GM12875 (cell line): Measurements from ENCODE around the gene OTOP2.
"Not testable (repeated sequence)": the region's sequence is repeated elsewhere in the genome, so short reads cannot be mapped to it uniquely, and the experiment has no call there.

Experiments used
- H3K4me3 ChIP-seq: one replicate; pipeline ENCODE4 v1.5.1; 2011; ENCODE audit warnings: low read depth, low read length, control low read depth
- CTCF ChIP-seq: IDR thresholded peaks from 2 replicates; pipeline ENCODE4 v1.5.1; 2011; ENCODE audit warnings: low read depth, mild to moderate bottlenecking, control low read depth, inconsistent platforms, low read length, moderate library complexity, borderline replicate concordance; ENCODE audit not compliant: insufficient read depth

Gene OTOP2

DNA sequence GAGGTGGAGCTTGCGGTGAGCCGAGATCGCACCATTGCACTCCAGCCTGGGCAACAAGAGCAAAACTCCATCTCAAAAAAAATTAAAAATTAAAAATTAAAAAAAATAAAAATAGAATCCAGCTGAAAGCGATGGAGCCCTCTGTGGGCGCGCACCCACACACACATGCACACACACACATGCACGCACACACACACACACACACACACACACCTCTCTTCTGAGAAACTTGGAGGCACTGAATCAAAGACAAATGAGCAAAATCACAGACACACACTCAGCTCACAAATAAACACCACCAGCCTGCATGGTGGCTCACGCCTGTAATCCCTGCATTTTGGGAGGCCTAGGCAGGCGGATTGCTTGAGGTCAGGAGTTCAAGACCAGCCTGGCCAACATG is 21.0 kb upstream of the OTOP2 start:
- TF ChIP-seq CTCF = no peak
- H3K4me3 ChIP-seq = no peak overlapping the region

DNA sequence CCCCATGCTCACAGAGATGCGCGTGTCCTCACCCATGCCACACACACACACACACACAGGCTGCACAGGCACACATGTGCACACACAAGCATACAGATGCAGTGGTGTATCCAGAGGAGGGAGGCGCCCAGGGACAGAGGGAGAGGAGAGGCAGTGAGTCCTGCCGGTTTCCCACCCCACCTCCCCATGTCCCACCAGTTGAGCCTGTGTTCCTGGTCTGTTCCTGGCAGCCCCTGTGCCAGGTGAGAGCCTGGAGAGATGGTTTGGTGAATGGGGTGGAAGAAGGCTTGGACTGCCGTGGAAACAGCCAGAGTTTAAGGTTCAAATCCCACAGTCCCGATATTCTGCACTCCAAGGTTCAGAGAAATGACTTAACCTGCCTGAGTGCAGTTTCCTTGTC is 20.4 kb upstream of the OTOP2 start:
- no peak overlapping the region for H3K4me3 ChIP-seq
- no peak for TF ChIP-seq CTCF

DNA sequence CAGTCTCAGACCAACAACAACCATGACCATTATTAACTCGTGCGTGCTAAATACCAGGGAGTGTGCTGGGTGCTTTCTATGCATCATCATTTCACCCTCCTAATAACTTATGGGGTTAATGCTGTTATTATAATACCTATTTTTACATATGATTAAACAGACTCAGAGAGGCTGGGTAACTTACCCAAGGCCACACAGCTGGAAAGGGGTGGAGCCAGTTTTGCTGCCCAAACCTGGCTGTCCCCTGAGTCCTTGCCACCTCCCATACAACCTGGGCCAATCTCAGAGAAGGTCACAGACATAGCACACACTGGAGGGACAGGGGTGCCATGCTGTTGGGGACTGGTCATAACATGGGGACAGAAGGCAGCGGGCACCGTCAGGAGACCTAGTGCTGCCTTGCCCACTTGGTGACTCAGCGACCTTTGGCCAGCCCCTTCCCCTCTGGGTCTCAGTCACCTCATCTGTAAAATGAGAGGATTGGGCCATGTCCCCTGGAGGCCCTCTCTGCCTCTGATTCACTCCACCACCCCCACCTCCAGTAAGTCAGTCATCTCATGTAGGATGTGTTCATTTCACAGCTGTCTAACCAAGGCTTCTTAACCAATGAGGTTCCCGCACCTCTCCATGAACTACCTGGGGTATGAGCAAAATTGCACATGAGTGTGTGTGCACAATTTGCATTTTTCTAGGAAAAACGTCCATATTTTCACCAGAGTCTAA is 19.2 kb upstream of the OTOP2 start:
- H3K4me3 ChIP-seq = no peak overlapping the region

DNA sequence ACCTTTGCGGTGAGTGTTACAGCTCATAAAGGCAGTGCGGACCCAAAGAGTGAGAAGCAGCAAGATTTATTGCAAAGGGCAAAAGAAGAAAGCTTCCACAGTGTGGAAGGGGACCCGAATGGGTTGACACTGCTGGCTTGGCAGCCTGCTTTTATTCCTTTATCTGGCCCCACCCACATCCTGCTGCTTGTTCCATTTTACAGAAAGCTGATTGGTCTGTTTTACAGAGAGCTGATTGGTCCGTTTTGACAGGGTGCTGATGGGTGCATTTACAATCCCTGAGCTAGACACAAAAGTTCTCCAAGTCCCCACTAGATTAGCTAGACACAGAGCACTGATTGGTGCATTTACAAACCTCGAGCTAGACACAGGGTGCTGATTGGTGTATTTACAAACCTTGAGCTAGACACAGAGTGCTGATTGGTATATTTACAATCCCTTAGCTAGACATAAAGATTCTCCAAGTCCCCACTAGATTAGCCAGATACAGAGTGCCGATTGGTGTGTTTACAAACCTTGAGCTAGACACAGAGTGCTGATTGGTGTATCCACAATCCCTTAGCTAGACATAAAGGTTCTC is 17.8 kb upstream of the OTOP2 start:
- not testable (repeated sequence) for H3K4me3 ChIP-seq

More for the DNA sequence above, 19.2 kb upstream of the OTOP2 start:
- TF ChIP-seq CTCF = no peak

DNA sequence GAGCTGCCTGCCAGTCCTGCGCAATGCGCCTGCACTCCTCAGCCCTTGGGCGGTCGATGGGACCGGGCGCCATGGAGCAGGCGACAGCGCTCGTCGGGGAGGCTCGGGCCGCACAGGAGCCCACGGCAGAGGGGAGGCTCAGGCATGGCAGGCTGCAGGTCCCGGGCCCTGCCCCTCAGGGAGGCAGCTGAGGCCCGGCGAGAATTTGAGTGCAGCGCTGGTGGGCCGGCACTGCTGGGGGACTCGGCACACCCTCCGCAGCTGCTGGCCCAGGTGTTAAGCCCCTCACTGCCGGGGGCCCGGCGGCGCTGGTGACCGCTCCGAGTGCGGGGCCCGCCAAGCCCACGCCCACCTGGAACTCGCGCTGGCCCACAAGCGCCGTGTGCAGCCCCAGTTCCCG is 17.1 kb upstream of the OTOP2 start:
- no peak for TF ChIP-seq CTCF
- H3K4me3 ChIP-seq = no peak overlapping the region

- not testable (repeated sequence) for H3K4me3 ChIP-seq
Observed at GRCh38 chr17:74909097-74909496, 15.0 kb upstream of the OTOP2 start.

DNA sequence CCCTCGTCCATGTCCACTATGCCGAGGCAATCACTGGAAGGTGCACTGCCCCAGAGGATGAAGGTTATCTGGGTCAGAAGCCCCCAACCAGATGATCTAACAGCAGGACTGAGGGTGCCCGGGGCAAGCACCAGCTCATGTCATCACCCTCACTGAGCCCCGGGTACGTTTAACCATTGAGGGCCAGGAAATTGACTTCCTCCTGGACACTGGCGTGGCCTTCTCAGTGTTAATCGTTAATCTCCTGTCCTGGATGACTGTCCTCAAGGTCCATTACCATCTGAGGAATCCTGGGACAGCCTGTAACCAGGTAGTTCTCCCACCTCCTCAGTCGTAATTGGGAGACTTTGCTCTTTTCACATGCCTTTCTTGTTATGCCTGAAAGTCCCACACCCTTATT is 12.7 kb upstream of the OTOP2 start:
- not testable (repeated sequence) for H3K4me3 ChIP-seq

- no peak overlapping the region for H3K4me3 ChIP-seq
- no peak for TF ChIP-seq CTCF
Observed at GRCh38 chr17:74916136-74916850, 7.8 kb upstream of the OTOP2 start.
